ENCODE measurements around the gene C1QTNF1. TPM values are rescaled to one million over a fixed set of nuclear protein-coding genes. Genes with fewer than 3 reads are reported as not detected.

Gene C1QTNF1
- polyA plus RNA-seq, 3 donors from 2014 or later = not detected

DNA sequence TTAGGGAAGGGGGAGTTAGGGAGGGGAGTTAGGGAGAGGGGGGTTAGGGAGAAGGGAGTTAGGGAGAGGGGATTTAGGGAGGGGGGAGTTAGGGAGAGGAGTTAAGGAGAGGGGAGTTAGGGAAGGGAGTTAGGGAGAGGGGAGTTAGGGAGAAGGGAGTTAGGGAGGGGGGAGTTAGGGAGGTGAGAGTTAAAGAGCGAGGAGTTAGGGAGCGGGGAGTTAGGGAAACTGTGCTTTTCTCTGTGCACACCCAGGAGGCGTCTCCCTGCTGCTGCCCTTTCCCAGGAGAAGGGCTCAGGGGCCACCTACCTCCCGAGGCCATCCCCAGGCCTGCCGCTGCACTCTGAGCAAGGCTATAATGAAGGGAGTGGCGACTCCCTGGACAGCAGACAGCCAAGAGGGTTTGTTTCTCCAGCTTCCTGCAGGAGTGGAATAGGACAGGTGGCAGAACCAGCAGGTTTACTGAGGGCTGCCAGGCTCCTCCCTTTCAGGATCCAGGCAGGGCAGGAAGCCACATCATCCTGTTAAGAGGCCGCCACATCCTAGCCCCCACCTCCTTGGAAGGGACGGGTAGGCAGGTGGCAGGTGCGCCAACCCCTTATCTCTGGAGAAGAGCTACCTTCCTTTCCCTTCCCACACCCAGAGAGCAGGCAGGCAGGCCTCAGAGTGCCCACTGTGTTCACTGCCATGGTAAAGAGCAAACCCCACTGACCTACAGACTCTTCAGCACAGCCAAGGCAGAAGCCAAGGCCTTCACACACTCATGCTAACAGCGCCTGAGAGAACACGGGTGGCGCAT, 18.7 kb upstream of the C1QTNF1 start:
- Mint-ChIP-seq H3K4me1 (peaks cover 57 to 63% of the 10 kb centered on the region in 2 donors), H3K27ac (peak overlapping the region in 4 of 6 donors; percentile 24 to 58 (median 38)), H3K36me3 (peaks cover 0 to 3% (median 0%) of the 10 kb centered on the region in 3 donors), H3K9me3 (no peaks in the 10 kb centered on the region), H3K27me3 (ENCODE audit: low read depth in 3 of 3) (peaks cover 11 to 21% (median 17%) of the 10 kb centered on the region in 3 donors), H3K4me3 (no peak overlapping the region)
- no peak for DNase-seq

DNA sequence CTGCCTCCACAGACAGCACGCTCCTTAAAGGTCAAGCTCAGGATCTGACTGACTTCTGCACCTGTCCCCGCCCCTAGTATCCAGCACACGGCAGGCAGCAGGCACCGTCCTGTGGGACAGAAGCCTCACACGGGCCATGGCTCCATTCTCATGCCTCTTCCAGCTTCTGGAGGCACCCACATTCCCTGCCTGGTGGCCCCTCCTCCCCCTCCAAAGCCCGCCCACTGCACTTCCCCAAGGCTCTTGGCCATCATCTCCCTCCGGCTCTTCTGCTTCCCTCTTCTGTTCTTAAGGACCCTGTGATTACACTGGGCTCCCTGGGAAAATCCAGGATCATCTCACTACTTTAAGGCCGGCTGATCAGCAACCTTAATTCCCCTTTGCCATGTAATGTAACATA, 17.9 kb upstream of the C1QTNF1 start:
- Mint-ChIP-seq H3K27me3 (ENCODE audit: low read depth in 3 of 3) (peaks cover 16 to 29% (median 17%) of the 10 kb centered on the region in 3 donors), H3K9me3 (no peaks in the 10 kb centered on the region), H3K4me3 (peak overlapping the region in 1 of 5 donors; percentile 6), H3K27ac (peak overlapping the region in 4 of 6 donors; percentile 24 to 75 (median 64)), H3K36me3 (peaks cover 0 to 3% (median 0%) of the 10 kb centered on the region in 3 donors), H3K4me1 (peaks cover 61 to 67% of the 10 kb centered on the region in 2 donors)
- no peak for DNase-seq

DNA sequence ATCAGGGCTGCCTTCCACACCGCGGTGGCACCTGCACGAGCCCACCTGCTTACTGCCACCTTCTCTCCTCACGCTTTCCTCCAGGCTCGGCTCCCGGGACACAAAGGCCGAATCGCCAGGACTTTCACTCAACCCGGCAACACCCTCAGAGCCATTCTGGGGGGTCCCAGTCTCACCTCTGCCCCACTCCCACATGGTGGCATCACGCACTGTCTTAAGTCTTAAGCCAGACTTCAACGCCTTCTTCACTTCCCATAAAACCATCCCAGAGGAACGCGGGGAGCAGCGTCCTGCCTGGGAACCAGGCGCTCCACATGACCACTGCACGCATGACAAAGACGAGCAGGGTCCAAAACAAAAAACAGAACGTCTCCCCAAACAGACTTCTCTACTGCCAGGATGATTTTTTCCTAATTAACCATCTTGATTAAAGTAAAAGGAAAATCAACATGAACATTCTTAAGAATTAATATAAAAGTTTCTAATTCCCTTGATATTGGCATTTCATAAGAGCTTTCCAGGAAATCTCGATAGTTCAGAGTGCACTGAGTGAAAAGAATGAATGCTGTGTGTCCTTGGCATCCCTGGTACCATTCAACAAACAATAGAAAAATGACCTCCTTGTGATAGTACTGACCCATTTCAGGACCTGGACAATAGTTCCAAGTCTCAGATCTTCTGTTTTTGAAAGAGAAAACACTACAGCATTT, 17.0 kb upstream of the C1QTNF1 start:
- Mint-ChIP-seq H3K27ac (peak overlapping the region; percentile 16 to 90 (median 40)), H3K36me3 (peaks cover 0 to 3% (median 0%) of the 10 kb centered on the region in 3 donors), H3K27me3 (ENCODE audit: low read depth in 3 of 3) (peaks cover 17 to 30% (median 20%) of the 10 kb centered on the region in 3 donors), H3K4me3 (peak overlapping the region; percentile 60 to 95 (median 81)), H3K9me3 (no peaks in the 10 kb centered on the region), H3K4me1 (peaks cover 60 to 62% of the 10 kb centered on the region in 2 donors)
- no peak for DNase-seq

DNA sequence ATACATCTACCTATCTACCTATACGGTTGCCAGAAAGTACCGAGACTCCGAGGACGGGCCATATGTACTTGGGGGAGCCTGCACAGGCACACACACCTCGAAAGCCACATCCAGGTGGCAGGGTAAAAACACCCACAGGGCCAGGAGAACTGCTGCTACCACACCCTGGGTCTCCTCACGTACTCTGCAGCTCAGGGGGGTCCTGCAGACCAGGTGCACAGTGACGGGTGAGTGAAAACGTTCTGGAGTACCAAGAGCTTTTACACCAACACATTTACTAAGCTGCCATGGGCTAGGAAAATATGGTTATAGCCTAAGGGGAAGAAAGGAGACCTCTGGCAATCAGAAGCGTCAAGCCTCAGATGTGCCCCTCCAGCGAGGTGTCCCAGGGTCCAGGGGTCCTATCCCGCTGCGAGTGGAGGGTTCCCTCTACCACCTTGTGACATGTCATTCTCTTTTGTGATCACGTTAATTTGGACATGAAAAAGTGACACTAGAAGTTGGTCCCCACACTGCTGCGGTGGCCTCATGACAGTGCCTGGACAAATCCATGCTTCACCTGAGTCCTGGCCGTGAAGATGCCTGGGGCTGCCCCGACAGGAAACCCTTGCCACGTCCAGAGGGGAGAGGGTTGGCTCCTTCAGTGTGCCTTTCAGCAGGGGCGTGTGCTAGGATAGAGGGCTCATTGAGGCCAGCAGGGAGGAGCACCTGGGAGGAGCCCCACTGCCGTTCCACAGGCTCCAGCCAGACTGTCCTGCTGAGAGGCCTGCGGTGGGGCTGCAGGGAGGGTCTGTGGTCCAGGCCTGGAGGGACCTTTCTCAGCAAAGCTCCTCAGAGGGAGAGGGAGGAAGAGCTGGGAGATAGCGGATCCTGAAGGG, 16.2 kb upstream of the C1QTNF1 start:
- DNase-seq = no peak
- Mint-ChIP-seq H3K27ac (peak overlapping the region; percentile 16 to 96 (median 85)), H3K36me3 (peaks cover 0 to 3% (median 0%) of the 10 kb centered on the region in 3 donors), H3K4me3 (peak overlapping the region; percentile 81 to 95 (median 93)), H3K4me1 (peaks cover 54 to 55% of the 10 kb centered on the region in 2 donors), H3K9me3 (no peaks in the 10 kb centered on the region), H3K27me3 (ENCODE audit: low read depth in 3 of 3) (peaks cover 17 to 30% (median 22%) of the 10 kb centered on the region in 3 donors)

DNA sequence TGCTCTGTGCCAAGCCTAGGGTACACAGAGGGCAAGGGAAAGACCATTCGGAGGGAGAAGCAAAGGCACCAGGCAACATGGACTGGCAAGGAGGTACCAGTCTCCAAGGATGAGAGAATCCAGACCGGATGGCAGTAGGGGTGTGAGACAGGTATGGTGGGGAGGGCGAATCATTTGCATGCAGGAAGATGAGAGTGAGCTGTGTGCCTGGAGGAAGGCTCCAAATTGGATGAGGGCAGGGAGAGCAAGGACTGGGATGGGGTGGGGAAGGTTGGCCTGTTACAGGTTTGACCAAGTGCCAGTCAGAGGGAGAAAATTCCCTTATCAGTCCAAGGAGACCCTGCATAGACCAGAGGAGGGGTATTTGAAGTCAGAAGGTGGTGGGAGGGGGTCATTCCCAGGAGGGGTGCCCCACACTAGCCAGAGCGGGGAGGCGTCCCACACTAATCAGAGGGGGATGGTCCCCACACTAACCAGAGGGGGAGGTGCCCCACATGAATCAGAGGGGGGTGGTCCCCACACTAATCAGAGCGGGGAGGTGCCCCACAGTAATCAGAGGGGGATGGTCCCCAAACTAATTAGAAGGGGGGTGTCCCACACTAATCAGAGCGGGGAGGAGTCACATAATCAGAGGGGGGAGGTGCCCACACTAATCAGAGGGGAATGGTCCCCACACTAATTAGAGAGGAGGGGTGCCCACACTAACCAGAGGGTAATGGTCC, 15.1 kb upstream of the C1QTNF1 start:
- Mint-ChIP-seq H3K27ac (peak overlapping the region; percentile 80 to 96 (median 92)), H3K27me3 (ENCODE audit: low read depth in 3 of 3) (peaks cover 17 to 30% (median 23%) of the 10 kb centered on the region in 3 donors), H3K36me3 (peaks cover 0 to 3% (median 0%) of the 10 kb centered on the region in 3 donors), H3K4me3 (peak overlapping the region; percentile 81 to 95 (median 93)), H3K9me3 (no peaks in the 10 kb centered on the region), H3K4me1 (peaks cover 47 to 51% of the 10 kb centered on the region in 2 donors)
- no peak for DNase-seq

DNA sequence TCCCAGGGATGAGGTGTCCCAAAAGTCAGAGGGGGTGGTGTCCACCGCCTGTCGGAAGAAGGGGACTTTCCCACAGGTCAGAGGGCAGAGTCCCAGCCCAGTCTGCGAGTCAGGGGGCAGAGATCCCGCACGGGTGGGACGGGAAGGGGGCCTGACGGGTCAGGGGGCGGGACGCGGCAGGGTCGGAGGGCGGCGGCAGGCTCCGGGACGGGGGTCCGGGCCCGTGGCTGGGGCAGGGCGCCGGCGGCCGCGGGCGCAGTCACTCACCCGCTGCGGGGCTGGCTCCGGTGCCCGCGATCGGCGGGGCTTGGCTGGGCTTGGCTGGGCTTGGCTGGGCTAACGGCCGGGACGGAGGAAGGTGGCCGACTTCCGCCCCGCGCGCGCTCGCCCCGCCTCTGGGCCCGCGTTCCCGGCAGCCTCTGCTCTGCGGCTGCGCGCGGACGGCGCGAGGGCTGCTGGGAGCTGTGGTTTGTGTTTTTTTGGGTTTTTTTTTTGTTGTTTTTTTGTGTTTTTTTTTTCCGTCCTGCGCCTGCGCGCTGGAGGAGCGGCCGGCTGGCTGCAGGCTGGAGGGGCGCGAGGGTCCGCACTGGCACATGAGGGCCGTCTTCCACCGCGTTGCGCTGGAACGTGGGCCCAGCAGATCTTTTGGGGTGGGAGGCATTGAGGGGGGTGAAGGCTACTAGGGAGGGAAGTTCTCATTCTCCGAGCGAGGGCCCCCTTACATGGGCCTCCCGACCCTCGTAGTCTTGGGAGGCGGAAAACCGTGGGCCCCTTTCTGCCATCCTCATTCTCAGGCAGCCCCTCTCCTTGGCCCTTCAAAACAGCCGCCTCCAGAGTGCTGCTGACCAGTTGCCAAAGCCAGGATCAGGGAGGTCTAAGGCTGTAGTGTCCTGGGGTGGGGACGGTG, 14.3 kb upstream of the C1QTNF1 start, which contains the start of gene CANT1:
Gene CANT1, minus strand, starts transcription at position 368 of the 907 bp plus-strand sequence. CDS start 12,142 bp downstream, outside the sequence.
- Mint-ChIP-seq H3K4me1 (peaks cover 47 to 51% of the 10 kb centered on the region in 2 donors), H3K27ac (peak within 1 kb of the TSS; percentile 85 to 96 (median 94)), H3K27me3 (ENCODE audit: low read depth in 3 of 3) (peaks cover 17 to 30% (median 23%) of the 10 kb centered on the region in 3 donors), H3K9me3 (no peaks in the 10 kb centered on the region), H3K4me3 (peak within 1 kb of the TSS; percentile 86 to 95 (median 93)), H3K36me3 (peaks cover 0 to 3% (median 0%) of the 10 kb centered on the region in 3 donors)
- peak; percentile 84 to 89 (median 87) for DNase-seq

DNA sequence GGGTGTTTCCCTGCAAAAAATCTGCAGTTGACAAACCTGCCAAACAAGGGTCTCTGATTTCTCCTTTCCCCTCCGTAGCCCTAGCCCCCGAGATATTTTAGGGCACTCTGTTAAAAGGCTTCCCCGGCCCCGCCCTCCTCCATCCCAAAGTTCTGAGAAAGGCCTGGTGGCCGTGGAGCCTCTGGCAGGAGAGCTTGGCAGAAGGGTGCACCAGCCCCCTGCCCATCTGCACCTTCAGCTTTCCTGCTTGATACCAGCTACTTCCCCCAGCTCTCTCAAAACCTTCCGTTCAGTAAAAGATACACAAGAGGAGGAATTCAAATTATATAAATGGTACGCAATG, 13.7 kb upstream of the C1QTNF1 start:
- DNase-seq = no peak
- H3K4me1 Mint-ChIP-seq = peaks cover 47 to 50% of the 10 kb centered on the region in 2 donors
- H3K27ac Mint-ChIP-seq = peak overlapping the region; percentile 85 to 95 (median 90)
- H3K9me3 Mint-ChIP-seq = no peaks in the 10 kb centered on the region
- H3K4me3 Mint-ChIP-seq = peak overlapping the region; percentile 86 to 94 (median 91)
- H3K27me3 Mint-ChIP-seq (ENCODE audit: low read depth in 3 of 3) = peaks cover 17 to 30% (median 23%) of the 10 kb centered on the region in 3 donors
- H3K36me3 Mint-ChIP-seq = peaks cover 0 to 3% (median 0%) of the 10 kb centered on the region in 3 donors

DNA sequence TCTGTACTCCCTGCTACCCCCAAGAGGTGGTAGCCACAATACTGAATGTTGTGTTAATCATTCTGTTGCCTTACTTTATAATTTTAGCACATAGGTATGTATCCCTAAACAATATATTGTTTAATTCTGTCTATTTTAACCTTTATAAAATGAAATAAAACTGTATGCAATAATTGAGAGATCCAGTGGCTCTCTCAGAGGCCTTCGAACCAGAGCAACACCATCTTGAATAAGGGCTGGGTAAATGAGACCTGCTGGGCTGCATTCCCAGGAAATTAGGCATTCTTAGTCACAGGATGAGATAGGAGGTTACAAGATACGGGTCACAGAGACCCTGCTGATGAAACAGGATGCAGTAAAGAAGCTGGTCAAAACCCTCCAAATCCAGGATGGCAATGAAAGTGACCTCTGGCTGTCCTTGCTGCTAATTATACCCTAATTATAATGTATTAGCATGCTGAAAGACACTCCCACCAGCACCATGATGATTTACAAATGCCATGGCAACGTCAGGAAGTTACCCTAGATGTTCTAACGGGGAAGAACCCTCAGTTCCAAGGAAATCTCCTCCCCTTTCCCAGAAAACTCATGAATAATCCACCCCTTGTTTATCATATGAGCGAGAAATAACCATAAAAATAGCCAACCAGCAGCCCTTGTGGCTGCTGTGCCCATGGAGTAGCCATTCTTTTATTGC, 12.4 kb upstream of the C1QTNF1 start:
- Mint-ChIP-seq H3K36me3 (peaks cover 0 to 3% (median 0%) of the 10 kb centered on the region in 3 donors), H3K4me3 (peak overlapping the region in 4 of 5 donors; percentile 86 to 94 (median 92)), H3K27ac (peak overlapping the region in 1 of 6 donors; percentile 90), H3K9me3 (no peaks in the 10 kb centered on the region), H3K4me1 (peaks cover 33 to 37% of the 10 kb centered on the region in 2 donors), H3K27me3 (ENCODE audit: low read depth in 3 of 3) (peaks cover 18 to 31% (median 23%) of the 10 kb centered on the region in 3 donors)
- DNase-seq = no peak

DNA sequence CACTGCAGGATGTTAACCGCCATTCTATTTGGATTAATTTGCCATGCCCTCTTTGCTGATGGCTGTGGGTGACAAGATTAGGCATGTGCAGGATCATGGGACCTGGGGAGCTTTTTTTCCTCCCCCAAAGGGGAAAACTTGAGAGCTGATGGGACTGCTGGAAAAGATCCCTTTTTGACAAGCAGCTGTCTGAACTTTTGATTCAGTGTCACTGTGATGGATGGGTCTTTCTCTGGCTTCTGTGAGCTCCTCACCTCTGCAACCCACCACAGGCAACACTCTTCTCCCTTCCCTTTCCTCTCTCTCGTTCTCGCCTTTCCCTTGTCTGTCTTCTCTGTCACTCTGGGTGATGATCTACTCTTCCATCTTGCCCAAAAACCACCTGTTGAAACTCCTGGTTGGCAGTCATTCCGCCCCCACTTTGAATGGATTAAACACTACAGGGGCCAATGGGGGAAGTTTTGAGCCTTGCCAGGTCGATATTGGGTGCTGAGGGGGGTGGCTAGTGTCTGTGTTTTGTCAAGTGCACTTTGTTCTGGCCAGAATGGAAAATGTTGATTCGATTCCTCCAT, 11.3 kb upstream of the C1QTNF1 start:
- H3K9me3 Mint-ChIP-seq = no peaks in the 10 kb centered on the region
- no peak overlapping the region for H3K27ac Mint-ChIP-seq
- H3K36me3 Mint-ChIP-seq = no peaks in the 10 kb centered on the region
- H3K4me1 Mint-ChIP-seq = peaks cover 23 to 26% of the 10 kb centered on the region in 2 donors
- peaks cover 20 to 31% (median 23%) of the 10 kb centered on the region in 3 donors for H3K27me3 Mint-ChIP-seq (ENCODE audit: low read depth in 3 of 3)
- no peak overlapping the region for H3K4me3 Mint-ChIP-seq
- DNase-seq = no peak

DNA sequence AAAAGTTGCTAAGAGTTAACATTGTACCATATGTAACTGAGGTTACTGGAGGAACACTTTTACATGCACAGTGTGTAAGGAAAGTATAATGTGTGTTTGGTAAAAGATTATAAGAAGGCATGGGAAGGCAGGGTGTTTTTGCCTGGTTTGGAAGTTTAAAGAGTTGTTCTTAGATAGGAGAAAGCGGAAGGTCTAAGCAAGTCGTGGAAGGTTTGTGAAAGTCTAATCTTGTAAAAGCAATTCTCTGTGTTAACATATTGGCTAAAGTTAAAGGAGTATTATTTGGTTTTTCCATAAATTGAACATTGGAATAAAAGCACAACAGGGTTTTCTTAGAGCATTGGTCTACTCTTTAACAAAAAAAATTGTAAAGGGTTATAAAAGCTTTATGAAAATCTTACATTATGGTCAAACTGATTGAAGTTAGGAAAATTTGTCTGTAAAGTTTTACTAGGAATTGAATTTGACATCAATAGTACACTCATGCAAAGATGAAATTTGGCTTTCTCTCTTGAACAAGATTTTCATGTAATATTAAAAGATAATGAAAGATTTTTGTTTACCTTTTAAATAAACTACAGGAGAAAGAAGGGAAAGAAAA, 9.7 kb upstream of the C1QTNF1 start:
- H3K4me3 Mint-ChIP-seq = no peak overlapping the region
- no peaks in the 10 kb centered on the region for H3K9me3 Mint-ChIP-seq
- H3K27ac Mint-ChIP-seq = no peak overlapping the region

More for the DNA sequence above, 9.7 kb upstream of the C1QTNF1 start:
- peaks cover 8 to 12% of the 10 kb centered on the region in 2 donors for H3K4me1 Mint-ChIP-seq
- DNase-seq = no peak
- H3K27me3 Mint-ChIP-seq (ENCODE audit: low read depth in 3 of 3) = peaks cover 9 to 20% (median 18%) of the 10 kb centered on the region in 3 donors
- no peaks in the 10 kb centered on the region for H3K36me3 Mint-ChIP-seq
